ENCODE data around the gene CCDC28B.
A peak's percentile ranks its signal among the peaks of the same experiment; 100 is the strongest.
"Not testable (repeated sequence)": the region's sequence is repeated elsewhere in the genome, so short reads cannot be mapped to it uniquely, and the experiment has no call there.

Gene CCDC28B

DNA sequence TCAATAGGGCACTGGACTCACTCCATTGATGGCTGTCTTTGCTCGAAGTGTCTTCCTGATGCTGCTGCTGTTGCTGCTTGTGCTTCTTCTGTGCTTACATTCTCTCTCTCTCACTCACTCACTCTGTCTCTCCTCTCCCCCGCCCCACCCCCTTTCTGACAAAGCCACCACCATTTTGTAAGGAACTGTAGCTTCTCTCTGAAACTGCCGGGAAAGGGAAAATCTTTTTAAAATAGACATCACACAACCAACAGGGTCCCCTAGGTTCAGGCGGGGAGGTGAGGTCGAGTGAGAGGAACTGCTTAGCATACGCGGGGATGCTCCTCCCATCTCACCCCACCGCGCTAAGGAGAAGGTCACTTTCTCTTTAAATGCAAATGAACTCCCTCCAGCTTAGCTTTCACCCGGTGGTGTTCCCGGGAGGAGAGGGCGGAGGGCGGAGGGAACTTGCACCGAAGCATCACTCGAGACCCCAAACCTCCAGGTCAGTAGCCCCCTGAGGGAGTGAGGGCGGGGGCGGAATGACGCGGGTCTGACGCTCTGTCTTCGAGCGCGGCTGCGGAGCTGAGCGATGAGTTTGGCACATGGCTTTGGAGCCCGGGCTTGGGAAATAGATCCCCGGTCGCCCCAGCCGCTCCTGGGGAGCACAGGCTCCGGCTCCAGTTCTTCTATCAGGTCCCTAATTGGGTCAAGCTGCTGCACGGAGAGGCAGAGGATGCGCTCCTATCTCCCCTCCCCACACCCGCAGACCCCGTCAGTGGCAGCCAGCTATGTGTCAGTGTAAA lies at the start of gene CCDC28B:
TSS of gene CCDC28B (plus strand) at position 370 of the 785 bp plus-strand sequence. CDS start 1,341 bp downstream, outside the sequence.
- peak; percentile 73 for DNase-seq

DNA sequence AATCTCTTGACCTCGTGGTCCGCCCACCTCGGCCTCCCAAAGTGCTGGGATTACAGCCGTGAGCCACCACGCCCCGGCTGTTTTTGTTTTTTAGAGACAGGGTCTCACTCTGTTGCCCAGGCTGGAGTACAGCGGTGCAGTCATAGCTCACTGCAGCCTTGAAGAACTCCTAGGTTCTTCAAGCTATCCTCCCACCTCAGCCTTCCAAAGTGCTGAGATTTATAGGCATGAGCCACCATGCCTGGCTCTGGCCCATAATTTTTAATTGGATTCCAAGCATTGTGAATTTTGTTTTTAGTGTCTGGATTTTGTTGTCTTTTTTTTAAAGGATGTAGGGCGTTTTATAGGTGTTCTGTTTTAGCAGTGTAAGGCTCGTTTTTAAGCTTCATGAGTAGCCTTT lies 49.5 kb upstream of the CCDC28B start:
- no peak for DNase-seq

GRCh38 chr1:32151319-32151787 lies 49.0 kb upstream of the CCDC28B start:
- DNase-seq = no peak

GRCh38 chr1:32159189-32159588 lies 41.2 kb upstream of the CCDC28B start:
- no peak for DNase-seq

GRCh38 chr1:32163405-32163804 lies 37.0 kb upstream of the CCDC28B start:
- no peak for DNase-seq

DNA sequence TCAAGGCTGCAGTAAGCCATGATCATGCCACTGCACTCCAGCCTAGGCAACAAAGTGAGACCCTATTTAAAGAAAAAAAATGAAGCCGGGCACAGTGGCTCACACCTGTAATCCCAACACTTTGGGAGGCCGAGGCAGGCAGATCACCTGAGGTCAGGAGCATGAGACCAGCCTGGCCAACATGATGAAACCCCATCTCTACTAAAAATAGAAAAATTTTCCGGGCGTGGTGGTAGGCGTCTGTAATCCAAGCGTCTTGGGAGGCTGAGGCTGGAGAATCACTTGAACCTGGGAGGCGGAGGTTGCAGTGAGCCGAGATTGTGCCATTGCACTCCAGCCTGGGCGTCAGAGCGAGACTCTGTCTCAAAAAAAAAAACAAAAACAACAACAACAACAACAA lies 34.8 kb upstream of the CCDC28B start:
- DNase-seq = not testable (repeated sequence)

DNA sequence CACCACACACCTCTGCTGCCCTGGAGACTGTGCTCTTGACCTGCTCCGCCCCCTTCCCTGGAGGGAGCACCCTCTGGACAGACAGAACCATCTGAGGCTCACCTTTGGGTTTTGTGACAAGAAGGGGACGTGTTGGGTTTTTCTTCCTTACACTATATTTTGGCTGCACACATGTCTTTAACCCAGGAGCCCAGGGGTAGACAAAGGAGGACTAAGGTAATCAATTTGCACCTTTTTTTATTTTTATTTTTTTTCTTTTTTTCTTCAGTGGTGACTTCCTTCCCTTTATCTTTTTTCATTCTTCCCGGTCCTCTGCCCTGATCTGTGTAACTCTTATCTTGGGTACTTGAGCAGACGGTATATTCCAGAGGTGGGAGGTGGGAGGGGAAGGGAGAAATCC lies 29.4 kb upstream of the CCDC28B start:
- no peak for DNase-seq

- DNase-seq = no peak
Observed at GRCh38 chr1:32172621-32173245, 27.7 kb upstream of the CCDC28B start.

GRCh38 chr1:32178380-32179192 lies 21.8 kb upstream of the CCDC28B start:
- DNase-seq = no peak

- DNase-seq = no peak
Observed at GRCh38 chr1:32179193-32179442, 21.3 kb upstream of the CCDC28B start.

DNA sequence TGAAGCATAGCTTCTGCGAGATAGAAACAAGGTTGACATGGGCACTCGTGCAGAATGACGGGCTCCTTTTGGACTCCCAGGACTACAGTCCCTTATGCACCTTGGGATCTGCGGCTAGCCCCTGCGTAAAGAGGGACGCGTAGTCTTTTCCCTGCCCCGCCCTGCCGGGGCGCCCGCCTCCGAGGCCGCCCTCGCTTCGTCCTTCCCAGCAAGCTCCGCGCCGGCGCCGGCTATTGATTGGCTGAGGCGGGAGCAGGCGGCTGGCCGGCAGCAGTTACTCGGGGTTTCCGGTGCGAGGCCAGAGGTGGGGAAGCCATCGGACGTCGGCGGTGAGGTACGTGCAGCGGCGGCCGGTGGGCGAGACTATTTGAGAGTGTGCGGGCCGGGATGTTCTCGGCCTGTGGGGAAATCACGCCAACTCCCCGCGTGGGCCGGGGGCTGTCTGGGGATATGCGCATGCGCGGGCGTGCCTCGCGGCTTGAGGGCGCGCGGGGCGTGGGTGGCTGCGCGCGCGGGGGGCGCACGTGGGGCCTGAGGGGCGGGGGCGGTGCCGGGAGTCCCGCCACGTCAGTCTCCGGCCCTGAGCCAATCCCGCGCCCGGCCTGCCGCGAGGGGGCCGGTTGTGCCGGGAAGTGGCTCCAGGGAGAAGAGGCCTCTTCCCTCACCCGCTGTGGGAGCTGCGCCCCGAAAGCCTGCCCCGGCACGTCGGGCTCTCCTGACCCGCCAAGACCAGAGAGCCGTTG lies 20.8 kb upstream of the CCDC28B start, which contains the start of gene TXLNA:
TSS of gene TXLNA (plus strand) at position 233 of the 743 bp plus-strand sequence. CDS start 671 bp downstream, outside the sequence.
- DNase-seq = peak; percentile 94

- peak; percentile 58 for DNase-seq
Observed at GRCh38 chr1:32180186-32181060, 20.0 kb upstream of the CCDC28B start.

GRCh38 chr1:32181065-32181464 lies 19.3 kb upstream of the CCDC28B start:
- no peak for DNase-seq

- no peak for DNase-seq
Observed at GRCh38 chr1:32181563-32181962, 18.8 kb upstream of the CCDC28B start.

DNA sequence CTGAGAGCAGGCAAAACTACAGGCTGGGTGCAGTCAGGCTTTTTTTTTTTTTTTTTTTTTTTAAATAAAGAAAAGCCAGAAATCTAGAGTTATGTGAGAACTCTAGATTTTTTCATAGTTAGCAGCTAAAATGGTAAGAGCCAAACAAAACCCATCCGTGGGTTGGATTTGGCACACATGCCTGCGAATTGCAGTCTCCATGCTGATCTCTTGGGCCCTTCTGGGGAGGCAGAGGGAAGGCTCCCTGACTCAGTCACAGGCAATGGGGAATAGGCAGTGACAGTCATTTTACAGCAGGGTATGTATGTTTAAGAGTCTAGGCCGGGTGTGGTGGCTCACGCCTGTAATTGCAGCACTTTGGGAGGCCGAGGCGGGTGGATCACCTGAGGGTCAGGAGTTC lies 18.3 kb upstream of the CCDC28B start:
- DNase-seq = no peak

- no peak for DNase-seq
Observed at GRCh38 chr1:32184650-32185049, 15.7 kb upstream of the CCDC28B start.

GRCh38 chr1:32186077-32186476 lies 14.3 kb upstream of the CCDC28B start:
- no peak for DNase-seq

- no peak for DNase-seq
Observed at GRCh38 chr1:32186491-32186890, 13.9 kb upstream of the CCDC28B start.

- no peak for DNase-seq
Observed at GRCh38 chr1:32187850-32188249, 12.5 kb upstream of the CCDC28B start.

GRCh38 chr1:32192220-32192948 lies 8.0 kb upstream of the CCDC28B start:
- no peak for DNase-seq

DNA sequence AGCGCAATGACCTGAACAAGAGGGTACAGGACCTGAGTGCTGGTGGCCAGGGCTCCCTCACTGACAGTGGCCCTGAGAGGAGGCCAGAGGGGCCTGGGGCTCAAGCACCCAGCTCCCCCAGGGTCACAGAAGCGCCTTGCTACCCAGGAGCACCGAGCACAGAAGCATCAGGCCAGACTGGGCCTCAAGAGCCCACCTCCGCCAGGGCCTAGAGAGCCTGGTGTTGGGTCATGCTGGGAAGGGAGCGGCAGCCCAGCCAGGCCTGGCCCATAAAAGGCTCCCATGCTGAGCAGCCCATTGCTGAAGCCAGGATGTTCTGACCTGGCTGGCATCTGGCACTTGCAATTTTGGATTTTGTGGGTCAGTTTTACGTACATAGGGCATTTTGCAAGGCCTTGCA lies 5.4 kb upstream of the CCDC28B start:
- no peak for DNase-seq

Measured in stimulated activated CD8-positive, alpha-beta memory T cell treated with anti-CD3 and anti-CD28 coated beads, Interleukin-4, amount 100 ng/mL, for 48 hours (primary cell).